ENCODE results near the gene FAM107B. TPM values are rescaled to one million over a fixed set of nuclear protein-coding genes. Genes with fewer than 3 reads are reported as not detected.

Gene FAM107B
- total and polyA plus RNA-seq, 2 of the 4 experiments (the other 2 are of a cell fraction): 26.4 to 27.1 TPM

DNA sequence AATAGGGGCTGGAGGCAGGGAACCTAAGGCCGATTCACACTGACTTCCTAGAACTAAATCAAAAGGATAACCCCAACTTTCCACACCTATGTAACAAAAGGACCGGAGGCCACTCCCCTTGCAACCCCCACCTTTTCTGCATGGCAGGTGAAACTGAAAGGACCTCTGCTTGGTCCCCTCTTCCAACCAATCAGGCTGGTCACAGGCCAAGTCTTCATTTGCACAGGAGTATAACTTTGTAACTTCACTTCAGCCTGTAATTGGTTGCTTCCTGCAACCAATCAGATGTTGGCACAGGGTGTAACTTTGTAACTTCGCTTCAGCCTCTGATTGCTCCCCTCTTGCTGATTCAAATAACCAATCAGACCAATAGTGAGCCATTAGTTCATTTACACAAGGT lies 190.0 kb downstream of the FAM107B start:
- WGBS, 2 experiments (ENCODE audit: extremely low coverage in 2 of 2, insufficient read length in 1 of 2): 100% methylated on average over 1 of the region's 3 CpGs; no CpG with 5 or more reads in 1 of the 2 experiments
- TF ChIP-seq MAFK (IDR thresholded peaks at IDR 0.05; ENCODE audit: low read depth, low read length): no peak
- TF ChIP-seq SMC3 (IDR thresholded peaks at IDR 0.05; ENCODE audit: low read depth, low read length): no peak
- TF ChIP-seq CEBPB (IDR thresholded peaks at IDR 0.05; ENCODE audit: low read depth, low read length): no peak
- TF ChIP-seq CHD1 (IDR thresholded peaks at IDR 0.05; ENCODE audit: low read depth, low read length): no peak
- TF ChIP-seq MXI1 (IDR thresholded peaks at IDR 0.05; ENCODE audit: borderline replicate concordance, low read depth, low read length): no peak
- ATAC-seq (ENCODE audit: low read depth): no peak
- Histone ChIP-seq H3K9ac (ENCODE audit: low read depth, low read length) (no peak overlapping the region), H3K56ac (ENCODE audit: extremely low read depth, insufficient read depth, low read length) (no peak overlapping the region), H2BK20ac (ENCODE audit: low read depth, low read length) (no peak overlapping the region), H3K4me3 (ENCODE audit: insufficient read depth, low read depth, low read length) (no peak overlapping the region), H3K27ac (ENCODE audit: insufficient read depth, low read length) (no peak overlapping the region), H2BK5ac (ENCODE audit: low read depth, low read length, poor library complexity, severe bottlenecking) (no peak overlapping the region), H2BK15ac (ENCODE audit: low read depth, low read length) (no peak overlapping the region), H2AK9ac (replicated peaks; ENCODE audit: low read depth, low read length, poor library complexity) (no peak overlapping the region), H3K36me3 (ENCODE audit: control insufficient read depth, insufficient read depth, low read length) (peaks cover 20% of the 10 kb centered on the region), H3K14ac (replicated peaks; ENCODE audit: low read depth, low read length) (0 out of 2 replicates have a peak overlapping the region, but pooled peaks have one; percentile 25), H3K4me1 (ENCODE audit: control insufficient read depth, insufficient read depth, low read length) (peaks cover 31% of the 10 kb centered on the region), H3K9me1 (ENCODE audit: insufficient read depth, low read length) (peaks cover 37% of the 10 kb centered on the region), H4K20me1 (ENCODE audit: insufficient read depth, low read length) (peaks cover 34% of the 10 kb centered on the region), H3K4me2 (ENCODE audit: low read depth, low read length) (no peak overlapping the region), H2BK120ac (ENCODE audit: low read depth, low read length) (peak overlapping the region; percentile 18; the same call in 1 of the 2 replicates), H3K4ac (ENCODE audit: low read depth, low read length) (peak overlapping the region; percentile 31; the same call in 1 of the 2 replicates), H2AK5ac (ENCODE audit: low read depth, low read length) (peak overlapping the region; percentile 65; the same call in 1 of the 2 replicates), H3K23ac (ENCODE audit: low read depth, low read length) (peak overlapping the region; percentile 25; the same call in 1 of the 2 replicates), H2AFZ (replicated peaks; ENCODE audit: low read length, poor library complexity) (no peak overlapping the region), H3K9me3 (ENCODE audit: control insufficient read depth, insufficient read depth, low read length) (no peaks in the 10 kb centered on the region), H3K18ac (ENCODE audit: low read depth, low read length) (no peak overlapping the region), H4K91ac (ENCODE audit: insufficient read depth, low read depth, low read length) (no peak overlapping the region), H4K8ac (ENCODE audit: low read depth in 2 of 2, low read length in 2 of 2) (no peak overlapping the region), H3K27me3 (ENCODE audit: control insufficient read depth, insufficient read depth, low read length) (no peaks in the 10 kb centered on the region), H3K79me1 (ENCODE audit: low read depth in 1 of 2, low read length in 2 of 2) (peaks cover 28 to 68% of the 10 kb centered on the region in 2 experiments), H4K5ac (ENCODE audit: low read depth, low read length) (no peak overlapping the region)
- dilution Hi-C loops (cut with HindIII; ENCODE audit: low sequenced_read_pairs, unreplicated experiment) (no loop called here), in situ Hi-C loops (cut with MboI; ENCODE audit: low sequenced_read_pairs) (no loop called here), intact Hi-C loops (cut with micrococcal nuclease) (loop anchor here (5.0 kb wide), 1 partner anchor 37 kb away; no protein-coding TSS in a partner anchor)
- CTCF ChIA-PET: no interaction called here
- no TSS peak for BruUV-seq (replicated peaks)
- POLR2A ChIA-PET (ENCODE audit: unreplicated experiment): no interaction called here
- no peak for DNase-seq

Measured in IMR-90 (cell line).